COR-L47 (cell line): ENCODE measurements around the gene LRRC4C.
"Not testable (repeated sequence)": the region's sequence is repeated elsewhere in the genome, so short reads cannot be mapped to it uniquely, and the experiment has no call there.

Experiments used
- DNase-seq: peaks from one replicate; lab custom pipeline; 2025; lab: John Stamatoyannopoulos, UW

LRRC4C gene

GRCh38 chr11:41019666-41020065, 439.8 kb downstream of the LRRC4C start:
- DNase-seq = not testable (repeated sequence)

DNA sequence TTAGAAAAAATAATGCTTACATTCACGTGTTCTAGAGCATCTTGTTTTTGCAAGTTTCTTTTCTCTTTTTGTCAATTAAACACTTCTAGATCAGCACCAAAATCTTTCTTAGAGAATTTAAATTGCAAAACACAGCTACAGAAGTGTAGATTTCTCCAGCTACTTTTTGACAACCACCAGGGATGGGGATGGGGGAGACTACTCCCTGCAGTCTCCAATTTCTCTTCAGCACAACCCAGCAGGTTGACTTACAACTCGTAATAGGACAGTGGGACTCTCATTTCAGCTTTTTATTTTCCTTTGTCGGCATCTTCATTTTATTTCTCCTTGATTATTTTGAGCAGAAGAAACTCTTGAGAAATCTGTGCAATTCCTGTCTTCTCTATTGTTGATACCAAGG, 441.2 kb downstream of the LRRC4C start:
- no peak for DNase-seq

DNA sequence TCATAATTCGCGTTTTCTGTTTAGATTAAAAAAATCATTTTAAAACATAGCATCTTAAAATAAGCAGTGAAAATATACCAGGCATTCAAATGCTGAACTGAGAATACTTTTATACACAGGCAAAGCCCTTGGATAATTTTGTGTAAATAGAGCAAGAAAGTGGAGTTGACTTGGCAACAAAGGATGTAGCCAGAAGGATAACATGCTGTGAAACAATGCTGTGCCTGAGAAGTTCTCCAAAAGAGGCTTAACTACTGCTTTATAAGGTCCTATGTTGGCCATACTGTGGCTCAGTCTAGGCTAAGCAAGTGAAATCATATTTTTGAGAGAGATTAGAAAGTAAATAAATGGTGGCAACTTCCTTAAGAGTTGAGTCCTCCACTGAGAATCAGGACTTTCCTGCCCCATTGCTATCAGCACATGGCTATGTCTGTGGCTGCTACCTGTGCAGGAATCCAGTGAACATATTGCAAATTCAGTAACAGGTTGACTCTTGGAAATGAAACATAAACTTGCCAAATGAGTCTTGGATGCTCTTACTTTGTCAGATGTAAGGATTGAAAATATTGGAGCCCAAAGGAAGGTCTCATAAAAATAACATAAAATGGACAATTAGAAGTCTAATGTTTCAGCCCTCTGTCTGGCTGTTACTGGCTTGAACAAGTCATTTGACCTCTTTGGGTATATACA, 448.9 kb downstream of the LRRC4C start:
- DNase-seq = no peak

DNA sequence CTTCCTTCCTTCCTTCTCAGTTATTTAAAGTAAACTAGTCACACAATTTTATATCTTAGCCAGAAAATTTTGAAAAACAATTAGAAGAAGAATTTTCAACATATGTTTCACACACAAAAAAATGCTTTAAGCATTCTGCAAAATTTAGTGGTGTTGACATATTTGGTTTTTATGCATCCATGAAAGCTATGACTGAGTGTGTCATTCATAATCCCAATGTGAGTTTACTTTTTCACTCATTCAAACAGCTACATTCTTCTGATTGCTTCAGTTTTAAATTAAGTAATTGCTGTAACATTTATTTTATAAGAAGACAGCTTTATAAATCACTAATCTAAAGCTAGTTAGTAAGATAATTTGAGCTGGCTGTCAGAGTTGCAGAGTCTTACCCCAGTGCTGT, 453.5 kb downstream of the LRRC4C start:
- DNase-seq = no peak

DNA sequence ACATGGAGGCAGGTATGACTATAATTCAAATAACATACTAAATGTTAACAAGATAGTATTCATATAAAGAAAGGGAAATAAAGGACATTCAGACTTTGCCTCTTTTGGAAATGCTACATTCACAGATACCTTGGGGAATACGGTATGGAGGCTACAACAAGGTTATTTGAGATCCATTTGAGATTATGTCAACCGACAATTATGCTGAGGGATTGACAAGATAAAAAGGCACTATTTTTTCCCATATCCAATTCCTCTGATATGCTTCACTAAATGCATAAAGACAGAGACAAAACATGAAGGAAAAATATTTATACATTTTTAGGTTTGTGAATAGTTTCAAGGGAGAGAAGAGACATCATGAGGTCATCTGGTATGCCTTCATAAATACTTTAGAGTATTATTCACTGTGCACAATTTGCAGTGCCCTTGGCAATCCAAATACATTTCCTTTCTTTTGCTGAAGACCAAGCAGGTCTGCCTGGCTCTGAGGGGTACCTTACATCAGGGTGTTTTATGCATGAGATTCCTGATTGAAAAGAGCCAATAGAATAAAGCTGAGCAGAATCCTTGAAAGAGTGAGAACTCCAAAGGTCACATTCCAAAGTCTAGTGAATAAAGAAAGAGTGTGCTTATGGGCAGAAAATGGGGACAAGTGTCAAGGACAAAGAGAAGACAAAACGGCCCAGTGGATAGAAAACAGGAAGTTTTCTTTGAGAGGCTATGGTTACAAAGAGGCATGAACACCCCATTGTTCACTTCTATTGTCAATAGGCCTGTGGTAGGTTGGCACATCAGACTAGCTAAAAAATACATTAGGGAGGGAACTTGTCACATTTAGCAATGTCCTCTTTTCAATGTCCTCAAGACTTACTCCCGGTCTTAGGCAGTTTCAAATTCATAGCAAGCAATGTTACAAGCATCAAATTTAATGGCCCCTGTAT, 455.8 kb downstream of the LRRC4C start:
- DNase-seq = no peak

DNA sequence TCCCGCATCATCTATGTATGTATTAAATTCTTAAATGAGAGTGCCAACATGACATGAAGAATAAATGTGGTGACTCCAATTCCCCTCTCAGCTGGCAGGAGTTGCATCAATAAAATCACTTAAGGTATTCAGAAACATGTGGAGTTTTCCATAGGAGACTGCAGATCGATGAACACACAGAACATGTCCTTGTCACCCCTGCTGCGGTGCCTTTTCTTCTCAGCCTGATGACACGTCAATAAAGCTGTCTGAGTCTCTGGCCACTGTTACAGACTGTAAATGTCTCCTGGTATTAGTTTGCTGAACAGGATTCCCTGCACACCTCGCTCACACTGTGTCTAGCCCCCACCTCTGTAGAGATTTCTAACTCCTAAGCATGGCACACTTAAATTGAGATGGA, 460.5 kb downstream of the LRRC4C start:
- no peak for DNase-seq

DNA sequence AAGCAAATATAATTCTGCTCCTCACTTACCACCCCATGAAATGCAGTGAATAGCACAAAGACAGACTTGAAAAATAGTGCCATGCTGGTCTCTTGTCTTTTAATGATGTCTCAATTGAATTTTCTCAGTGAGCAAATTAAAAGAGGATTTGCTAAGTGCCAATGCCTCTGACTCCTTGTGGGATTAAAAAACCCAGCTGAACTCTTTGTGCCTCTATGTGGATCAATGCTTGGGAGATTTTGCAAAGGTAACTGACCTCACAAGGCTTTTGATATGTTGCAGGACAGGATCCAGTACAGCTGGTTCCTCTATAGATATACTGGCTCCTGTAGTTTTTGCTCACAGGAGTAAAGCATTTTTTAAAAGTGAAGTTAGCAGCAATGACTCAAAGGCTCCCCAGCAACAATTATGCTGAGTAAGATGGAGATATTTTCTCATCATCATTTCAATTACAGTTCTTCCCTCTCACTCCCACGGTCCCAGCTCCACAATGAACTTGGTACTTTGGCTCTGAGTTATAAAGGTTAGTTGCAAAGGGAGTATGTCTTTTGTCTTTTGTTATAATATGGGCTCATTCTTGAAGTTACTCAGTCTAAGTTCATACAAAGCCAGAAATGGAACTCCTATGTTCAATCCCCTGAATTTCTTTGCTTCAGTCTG, 471.5 kb downstream of the LRRC4C start:
- DNase-seq = no peak

DNA sequence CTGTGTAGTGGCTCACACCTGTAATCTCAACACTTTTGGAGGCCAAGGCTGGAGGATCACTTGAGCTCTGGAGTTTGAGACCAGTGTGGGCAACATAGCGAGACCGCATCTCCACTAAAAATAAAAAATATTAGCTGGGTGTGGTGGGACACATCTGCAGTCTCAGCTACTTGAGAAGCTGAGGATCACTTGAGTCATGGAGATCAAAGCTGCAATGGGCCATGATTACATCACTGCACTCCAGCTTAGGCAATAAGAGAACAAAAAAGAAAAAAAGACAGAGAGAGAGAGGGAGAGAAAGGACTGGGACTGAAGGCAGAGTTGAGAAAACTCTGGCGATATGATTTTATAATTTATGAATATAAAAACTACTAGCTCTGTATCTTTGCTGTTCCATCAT, 473.1 kb downstream of the LRRC4C start:
- no peak for DNase-seq

- DNase-seq = no peak
Observed at GRCh38 chr11:40975076-40975475, 484.4 kb downstream of the LRRC4C start.

- no peak for DNase-seq
Observed at GRCh38 chr11:40974186-40974795, 485.2 kb downstream of the LRRC4C start.

- no peak for DNase-seq
Observed at GRCh38 chr11:40958707-40959106, 500.7 kb downstream of the LRRC4C start.

GRCh38 chr11:40952479-40952878, 507.0 kb downstream of the LRRC4C start:
- no peak for DNase-seq

GRCh38 chr11:40938002-40938401, 521.5 kb downstream of the LRRC4C start:
- no peak for DNase-seq

GRCh38 chr11:40924915-40925314, 534.5 kb downstream of the LRRC4C start:
- no peak for DNase-seq

- no peak for DNase-seq
Observed at GRCh38 chr11:40921246-40921645, 538.2 kb downstream of the LRRC4C start.

DNA sequence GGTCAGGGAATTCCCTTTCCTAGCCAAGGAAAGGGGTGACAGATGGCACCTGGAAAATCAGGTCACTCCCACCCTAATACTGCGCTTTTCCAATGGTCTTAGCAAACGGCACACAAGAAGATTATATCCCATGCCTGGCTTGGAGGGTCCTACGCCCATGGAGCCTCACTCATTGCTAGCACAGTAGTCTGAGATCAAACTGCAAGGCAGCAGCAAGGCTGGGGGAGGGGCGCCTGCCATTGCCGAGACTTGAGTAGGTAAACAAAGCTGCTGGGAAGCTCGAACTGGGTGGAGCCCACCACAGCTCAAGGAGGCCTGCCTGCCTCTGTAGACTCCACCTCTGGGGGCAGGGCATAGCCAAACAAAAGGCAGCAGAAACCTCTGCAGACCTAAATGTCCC, 548.7 kb downstream of the LRRC4C start:
- not testable (repeated sequence) for DNase-seq

DNA sequence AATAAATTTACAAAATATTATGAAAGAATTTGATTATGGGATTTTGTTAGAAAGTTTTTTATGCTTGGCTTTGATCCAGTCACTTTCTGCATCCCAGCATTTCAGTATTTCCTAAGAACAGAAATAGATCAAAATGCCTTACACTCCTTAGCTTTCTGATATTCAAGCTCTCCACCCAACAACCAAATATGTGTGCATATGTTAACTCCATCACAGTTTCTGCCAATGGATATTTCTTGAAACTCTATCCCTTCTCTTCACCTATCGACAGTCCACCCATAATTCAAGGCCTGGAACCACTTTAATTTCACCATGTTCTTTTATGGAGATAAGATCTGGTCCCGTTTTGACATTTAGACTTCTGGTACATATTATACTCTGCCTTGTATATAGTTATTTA, 565.0 kb downstream of the LRRC4C start:
- DNase-seq = no peak

GRCh38 chr11:40885250-40885954, 574.0 kb downstream of the LRRC4C start:
- no peak for DNase-seq

- DNase-seq = no peak
Observed at GRCh38 chr11:40882301-40882700, 577.2 kb downstream of the LRRC4C start.

DNA sequence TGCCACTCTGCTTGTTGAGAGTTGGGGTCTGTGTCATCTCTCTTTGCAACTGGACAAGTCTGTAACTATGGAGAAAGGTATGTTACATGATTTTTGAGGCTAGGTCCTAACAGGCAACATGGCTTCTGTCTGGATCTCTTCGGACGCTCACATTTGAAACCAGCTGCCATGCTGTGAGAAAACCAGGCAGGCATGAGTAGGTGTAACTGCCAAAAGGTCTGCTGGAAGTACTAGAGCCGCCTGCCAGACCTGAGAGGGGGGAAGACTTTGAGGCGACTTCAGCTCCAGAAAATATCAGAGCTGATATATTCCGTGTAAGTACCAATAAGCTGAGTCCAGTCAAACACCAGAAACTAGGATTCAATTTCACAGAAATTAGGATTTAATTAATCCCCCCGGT, 579.5 kb downstream of the LRRC4C start:
- no peak for DNase-seq

DNA sequence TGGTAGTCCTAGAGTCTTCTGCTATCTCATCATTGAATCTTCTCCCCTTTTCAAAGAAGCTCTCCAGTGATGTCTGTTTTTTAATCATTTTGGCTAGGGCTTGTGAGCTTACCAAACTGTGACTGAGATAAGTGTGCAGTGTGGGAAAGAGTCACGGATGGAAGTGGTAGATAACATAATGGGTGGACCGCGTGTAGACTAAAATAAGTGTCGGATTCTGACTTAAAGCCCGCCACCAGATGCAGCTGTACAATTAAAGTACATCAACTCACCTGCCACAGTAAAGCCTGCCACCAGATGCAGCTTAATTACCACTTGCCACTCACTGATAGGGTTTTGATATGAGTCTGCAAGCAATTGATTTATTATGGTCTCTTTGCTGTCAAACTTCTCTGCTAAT, 581.5 kb downstream of the LRRC4C start:
- no peak for DNase-seq

DNA sequence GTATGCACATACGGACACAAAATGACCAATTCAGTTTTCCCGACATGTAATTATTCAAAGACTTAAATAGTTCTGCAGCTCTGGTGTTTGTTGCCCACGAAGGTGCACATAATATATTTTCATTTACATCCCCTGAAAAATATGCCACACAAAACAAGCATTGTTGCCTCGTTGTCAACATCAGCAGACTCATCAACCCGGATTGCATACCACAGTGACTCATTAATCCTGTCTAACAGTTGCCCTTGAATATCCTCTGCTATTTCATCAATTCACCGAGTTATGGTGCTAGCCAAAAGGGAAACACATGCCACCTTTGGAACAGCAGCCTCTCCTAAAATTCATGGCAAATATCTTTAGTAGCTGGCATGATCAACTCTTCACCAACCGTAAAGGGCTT, 582.2 kb downstream of the LRRC4C start:
- DNase-seq = no peak
